Smooth muscle cell (in vitro differentiated cells): ENCODE measurements around the gene TSC1. TPM values are rescaled to one million over a fixed set of nuclear protein-coding genes. Genes with fewer than 3 reads are reported as not detected.

Experiments
- DNase-seq: peaks from one replicate; lab custom pipeline; 2025; ENCODE audit not compliant: unreplicated experiment; lab: John Stamatoyannopoulos, UW
- H2AFZ ChIP-seq: fragments of 200-600 bp; sonication (generic); 2 replicates; pipeline ENCODE4 v1.6.0; 2016; ENCODE audit warnings: antibody characterized with exemption, low read depth, mild to moderate bottlenecking
- H3F3A ChIP-seq: fragments of 200-600 bp; sonication (generic); 2 replicates; pipeline ENCODE4 v1.6.0; 2017; ENCODE audit warnings: antibody characterized with exemption, low read depth
- H3K27ac ChIP-seq: fragments of 200-600 bp; sonication (generic); 2 replicates; pipeline ENCODE4 v1.5.1; 2016; ENCODE audit warnings: low read depth, mild to moderate bottlenecking
- H3K27me3 ChIP-seq: fragments of 200-600 bp; sonication (generic); 2 replicates; pipeline ENCODE4 v1.6.1; 2016; ENCODE audit warnings: low read depth, mild to moderate bottlenecking
- H3K36me3 ChIP-seq: fragments of 200-600 bp; sonication (generic); 2 replicates; pipeline ENCODE4 v1.5.1; 2016; ENCODE audit warnings: low read depth
- H3K4me1 ChIP-seq: fragments of 200-600 bp; sonication (generic); 2 replicates; pipeline ENCODE4 v1.5.1; 2016; ENCODE audit warnings: low read depth
- H3K4me2 ChIP-seq: fragments of 200-600 bp; sonication (generic); 2 replicates; pipeline ENCODE4 v1.6.0; 2016; ENCODE audit warnings: mild to moderate bottlenecking
- H3K4me3 ChIP-seq: fragments of 200-600 bp; sonication (generic); 2 replicates; pipeline ENCODE4 v1.5.1; 2016; ENCODE audit warnings: mild to moderate bottlenecking
- H3K79me2 ChIP-seq: fragments of 200-600 bp; sonication (generic); 2 replicates; pipeline ENCODE4 v1.6.0; 2016; ENCODE audit warnings: low read depth, mild to moderate bottlenecking
- H3K9ac ChIP-seq: fragments of 200-600 bp; sonication (generic); 2 replicates; pipeline ENCODE4 v1.6.0; 2016; ENCODE audit warnings: low read depth
- H3K9me3 ChIP-seq: fragments of 200-600 bp; sonication (generic); replicated peaks from 2 replicates; pipeline ENCODE4 v1.5.1; 2016; ENCODE audit warnings: low read depth
- H4K20me1 ChIP-seq: fragments of 200-600 bp; sonication (generic); 2 replicates; pipeline ENCODE4 v1.6.0; 2016; ENCODE audit warnings: low read depth
- WGBS: methylation state at CpG from one replicate; pipeline ENCODE4 v1.1.7; 2016; ENCODE audit warnings: low lambda C conversion rate; 5-methylcytosine and 5-hydroxymethylcytosine counted together
- polyA plus RNA-seq: library from polyadenylated mRNA; unstranded; fragments of >200 nt; fragmentation: Nextera tagmentation; extraction: Ambion mirVana; gene quantifications from 2 replicates; pipeline ENCODE4 v1.2.1, GENCODE V29; 2016
- total RNA-seq: library from RNA; depleted of rRNA; stranded (reverse); fragments of >200 nt; gene quantifications from 2 replicates; pipeline ENCODE4 v1.2.3, GENCODE V29; 2014
- TF ChIP-seq, protein P1 (sequence below): fragments of 200-600 bp; sonication (generic); IDR thresholded peaks from 2 replicates; pipeline ENCODE4 v1.5.1; 2017; ENCODE audit warnings: borderline replicate concordance, mild to moderate bottlenecking, antibody characterized with exemption; ENCODE audit not compliant: insufficient read depth, poor library complexity, severe bottlenecking

Gene TSC1
- total and polyA plus RNA-seq, 2 experiments from 2014 or later: 17.4 to 48.9 TPM

DNA sequence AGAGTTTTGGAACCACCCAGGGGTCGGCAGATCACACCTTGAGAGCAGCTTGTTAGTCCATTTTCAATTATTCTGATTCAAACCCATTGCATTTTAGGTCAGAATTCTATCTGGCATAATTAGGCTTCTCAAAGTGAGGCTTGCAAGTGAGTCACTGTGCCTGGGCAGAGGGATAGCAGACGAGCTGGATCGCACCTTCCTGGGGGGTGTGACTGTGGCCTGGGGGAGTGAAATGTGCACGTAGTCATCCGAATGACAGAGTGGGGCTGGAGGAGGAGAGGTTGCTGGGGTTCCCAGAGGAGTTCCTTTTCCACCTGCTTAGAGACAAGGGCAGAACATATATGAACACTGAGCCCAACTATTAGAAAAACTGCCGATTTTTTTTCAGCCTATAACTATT lies 34.0 kb downstream of the TSC1 start:
- Histone ChIP-seq H3K27me3 (no peaks in the 10 kb centered on the region), H2AFZ (no peak overlapping the region), H3K36me3 (peaks cover 12% of the 10 kb centered on the region), H3K4me1 (no peaks in the 10 kb centered on the region), H3K9me3 (no peaks in the 10 kb centered on the region), H3K79me2 (no peaks in the 10 kb centered on the region), H3F3A (no peaks in the 10 kb centered on the region), H3K4me2 (no peak overlapping the region), H3K4me3 (no peak overlapping the region), H3K27ac (no peak overlapping the region), H4K20me1 (no peaks in the 10 kb centered on the region), H3K9ac (no peak overlapping the region)
- WGBS: 94% methylated on average over 6 of the region's 6 CpGs
- no peak for DNase-seq
- TF ChIP-seq, protein P1, sequence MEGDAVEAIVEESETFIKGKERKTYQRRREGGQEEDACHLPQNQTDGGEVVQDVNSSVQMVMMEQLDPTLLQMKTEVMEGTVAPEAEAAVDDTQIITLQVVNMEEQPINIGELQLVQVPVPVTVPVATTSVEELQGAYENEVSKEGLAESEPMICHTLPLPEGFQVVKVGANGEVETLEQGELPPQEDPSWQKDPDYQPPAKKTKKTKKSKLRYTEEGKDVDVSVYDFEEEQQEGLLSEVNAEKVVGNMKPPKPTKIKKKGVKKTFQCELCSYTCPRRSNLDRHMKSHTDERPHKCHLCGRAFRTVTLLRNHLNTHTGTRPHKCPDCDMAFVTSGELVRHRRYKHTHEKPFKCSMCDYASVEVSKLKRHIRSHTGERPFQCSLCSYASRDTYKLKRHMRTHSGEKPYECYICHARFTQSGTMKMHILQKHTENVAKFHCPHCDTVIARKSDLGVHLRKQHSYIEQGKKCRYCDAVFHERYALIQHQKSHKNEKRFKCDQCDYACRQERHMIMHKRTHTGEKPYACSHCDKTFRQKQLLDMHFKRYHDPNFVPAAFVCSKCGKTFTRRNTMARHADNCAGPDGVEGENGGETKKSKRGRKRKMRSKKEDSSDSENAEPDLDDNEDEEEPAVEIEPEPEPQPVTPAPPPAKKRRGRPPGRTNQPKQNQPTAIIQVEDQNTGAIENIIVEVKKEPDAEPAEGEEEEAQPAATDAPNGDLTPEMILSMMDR: no peak

DNA sequence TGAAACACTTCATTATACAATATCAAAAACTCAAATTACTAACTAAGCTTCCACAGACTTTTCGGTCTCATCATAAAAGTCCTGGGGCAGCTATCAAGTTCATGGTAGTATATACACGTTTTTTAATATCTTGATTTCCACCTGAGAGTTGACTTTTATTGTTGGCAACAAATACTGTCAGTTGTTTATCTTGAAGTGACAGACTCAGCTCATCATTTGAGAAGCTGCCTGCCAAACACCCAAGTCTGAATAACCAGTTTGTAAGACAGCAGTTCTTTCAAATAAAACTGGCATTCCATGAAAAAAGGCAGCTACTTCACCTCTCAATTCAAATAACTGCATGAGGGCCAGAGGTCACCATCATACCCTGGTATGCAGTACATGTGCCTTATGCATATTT lies 35.1 kb downstream of the TSC1 start:
- H3K79me2 ChIP-seq: no peaks in the 10 kb centered on the region
- no peak overlapping the region for H3K27ac ChIP-seq
- H3K4me3 ChIP-seq: no peak overlapping the region
- WGBS: 90% methylated on average over 2 of the region's 2 CpGs
- TF ChIP-seq, protein P1: no peak
- H3K9ac ChIP-seq: no peak overlapping the region
- H3F3A ChIP-seq: no peaks in the 10 kb centered on the region
- H2AFZ ChIP-seq: no peak overlapping the region
- H3K9me3 ChIP-seq: no peaks in the 10 kb centered on the region
- no peaks in the 10 kb centered on the region for H3K27me3 ChIP-seq
- H4K20me1 ChIP-seq: no peaks in the 10 kb centered on the region
- H3K4me2 ChIP-seq: no peak overlapping the region
- H3K4me1 ChIP-seq: no peaks in the 10 kb centered on the region
- DNase-seq: no peak
- peaks cover 12% of the 10 kb centered on the region for H3K36me3 ChIP-seq

DNA sequence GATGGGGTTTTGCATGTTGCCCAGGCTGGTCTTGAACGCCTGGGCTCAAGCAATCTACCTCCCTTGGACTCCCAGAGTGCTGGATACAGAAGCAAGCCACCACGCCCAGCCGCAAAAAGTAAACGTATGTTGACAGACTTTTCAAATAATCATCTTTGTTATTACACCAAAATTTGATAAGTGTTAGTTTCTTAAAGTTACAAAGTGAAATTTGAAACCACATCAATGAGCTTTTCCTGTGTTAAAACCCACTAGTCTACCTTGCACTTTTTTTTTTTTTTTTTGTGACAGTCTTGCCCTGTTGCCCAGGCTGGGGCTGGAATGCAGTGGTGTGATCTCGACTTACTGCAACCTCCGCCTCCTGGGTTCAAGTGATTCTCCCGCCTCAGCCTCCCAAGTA lies 35.8 kb downstream of the TSC1 start:
- TF ChIP-seq, protein P1: no peak
- H3K79me2 ChIP-seq: no peaks in the 10 kb centered on the region
- DNase-seq: no peak
- no peak overlapping the region for H3K27ac ChIP-seq
- peaks cover 12% of the 10 kb centered on the region for H3K36me3 ChIP-seq
- H2AFZ ChIP-seq: no peak overlapping the region
- no peaks in the 10 kb centered on the region for H3F3A ChIP-seq
- 97% methylated on average over 7 of the region's 7 CpGs for WGBS
- H3K4me2 ChIP-seq: no peak overlapping the region
- H4K20me1 ChIP-seq: no peaks in the 10 kb centered on the region
- no peaks in the 10 kb centered on the region for H3K4me1 ChIP-seq
- H3K4me3 ChIP-seq: no peak overlapping the region
- H3K27me3 ChIP-seq: no peaks in the 10 kb centered on the region
- no peak overlapping the region for H3K9ac ChIP-seq
- H3K9me3 ChIP-seq: no peaks in the 10 kb centered on the region

DNA sequence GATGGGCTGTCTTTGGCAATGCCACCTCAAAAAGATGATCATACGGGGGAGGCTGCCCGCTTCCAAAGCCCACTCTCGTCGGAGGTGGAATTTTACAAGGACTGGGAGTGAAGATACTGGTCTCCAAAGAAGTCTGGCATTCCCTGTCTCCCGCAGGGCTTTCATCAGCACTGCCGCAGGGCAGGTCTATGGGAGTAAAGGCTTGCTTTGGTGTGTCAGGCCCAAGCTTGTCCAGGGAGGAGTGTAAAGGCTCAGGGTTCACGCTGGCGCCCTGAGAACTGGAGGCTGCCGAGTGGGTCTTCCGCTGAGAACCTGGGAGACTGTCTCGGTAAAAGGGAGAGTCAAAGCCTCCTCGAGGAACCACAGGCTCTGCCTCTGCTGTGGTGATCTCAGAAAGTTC lies 38.7 kb downstream of the TSC1 start:
- no peaks in the 10 kb centered on the region for H3K9me3 ChIP-seq
- no peaks in the 10 kb centered on the region for H3K79me2 ChIP-seq
- H3K36me3 ChIP-seq: peaks cover under 1% of the 10 kb centered on the region
- no peak for DNase-seq
- H3K4me2 ChIP-seq: no peak overlapping the region
- H2AFZ ChIP-seq: no peak overlapping the region
- 97% methylated on average over 12 of the region's 12 CpGs for WGBS
- no peaks in the 10 kb centered on the region for H3K27me3 ChIP-seq
- H3K4me3 ChIP-seq: no peak overlapping the region
- H3K4me1 ChIP-seq: no peaks in the 10 kb centered on the region
- peaks cover 11% of the 10 kb centered on the region for H3F3A ChIP-seq
- TF ChIP-seq, protein P1: no peak
- no peak overlapping the region for H3K27ac ChIP-seq
- no peaks in the 10 kb centered on the region for H4K20me1 ChIP-seq
- no peak overlapping the region for H3K9ac ChIP-seq
